ENCODE results near the gene IQCF5. TPM values are rescaled to one million over a fixed set of nuclear protein-coding genes. Genes with fewer than 3 reads are reported as not detected.

The IQCF5 gene
- total RNA-seq, 1 experiment from 2014 or later: not detected

GRCh38 chr3:51891242-51892039, 16.0 kb upstream of the IQCF5 start:
- Histone ChIP-seq H3K56ac (ENCODE audit: insufficient read length, low read depth, low read length) (no peak overlapping the region), H2BK20ac (ENCODE audit: low read depth, low read length, poor library complexity, severe bottlenecking) (no peak overlapping the region), H3K14ac (ENCODE audit: insufficient read depth, low read length) (no peak overlapping the region), H2AFZ (ENCODE audit: low read length) (no peak overlapping the region), H2BK120ac (ENCODE audit: low read depth, low read length, poor library complexity, severe bottlenecking) (no peak overlapping the region), H4K5ac (ENCODE audit: insufficient read length, low read depth, low read length) (no peak overlapping the region), H3K27me3 (ENCODE audit: insufficient read depth, low read length) (no peaks in the 10 kb centered on the region), H3K18ac (ENCODE audit: insufficient read length, low read depth, low read length) (no peak overlapping the region), H3K9ac (ENCODE audit: extremely low read depth, insufficient read length, low read length) (no peak overlapping the region), H3K79me1 (ENCODE audit: insufficient read depth, low read depth, low read length, poor library complexity, severe bottlenecking) (no peaks in the 10 kb centered on the region), H3K4ac (ENCODE audit: low read depth, low read length) (no peak overlapping the region), H3K4me2 (ENCODE audit: insufficient read depth, insufficient read length, low read length) (no peak overlapping the region), H2AK5ac (ENCODE audit: insufficient read length, low read length) (no peak overlapping the region), H3K23me2 (ENCODE audit: insufficient read length, low read depth, low read length, poor library complexity, severe bottlenecking) (no peaks in the 10 kb centered on the region), H3K79me2 (ENCODE audit: insufficient read depth, low read length) (no peaks in the 10 kb centered on the region), H3K4me1 (ENCODE audit: insufficient read depth, low read length) (no peaks in the 10 kb centered on the region), H2BK12ac (ENCODE audit: insufficient read length, low read depth, low read length) (no peak overlapping the region), H3K9me3 (ENCODE audit: control insufficient read depth, low read depth, low read length) (no peaks in the 10 kb centered on the region), H3K27ac (ENCODE audit: insufficient read length, low read depth, low read length) (no peak overlapping the region), H3T11ph (ENCODE audit: low read length) (no peak overlapping the region), H3K23ac (ENCODE audit: insufficient read length, low read depth, low read length) (no peak overlapping the region), H4K91ac (ENCODE audit: insufficient read length, low read depth, low read length) (no peak overlapping the region), H2BK15ac (ENCODE audit: low read depth, low read length) (no peak overlapping the region), H4K20me1 (ENCODE audit: control insufficient read depth, insufficient read depth, insufficient read length) (no peaks in the 10 kb centered on the region), H4K8ac (replicated peaks; ENCODE audit: insufficient read length, low read depth, low read length) (no peak overlapping the region), H2BK5ac (ENCODE audit: insufficient read length, low read length) (no peak overlapping the region)
- Mint-ChIP-seq H3K27ac (no peak overlapping the region), H3K4me1 (peaks cover 16% of the 10 kb centered on the region in 2 experiments), H3K4me3 (no peak overlapping the region), H3K27me3 (ENCODE audit: low read depth) (peaks cover 7% of the 10 kb centered on the region), H3K9me3 (no peaks in the 10 kb centered on the region), H3K36me3 (ENCODE audit: insufficient read depth in 1 of 3, low read depth in 3 of 3) (no peaks in the 10 kb centered on the region)
- no peak for DNase-seq
- no peak for TF ChIP-seq CTCF (conservative IDR thresholded peaks at IDR 0.05)
- no CpG with 5 or more reads among the region's 7 CpGs for WGBS (ENCODE audit: extremely low coverage, insufficient read length, low lambda C conversion rate)

Measured in H9 (cell line).